WI38 (cell line): ENCODE measurements around the gene TTC21B.

ENCODE experiments used
- H3K4me3 ChIP-seq: 2 replicates; pipeline ENCODE4 v1.5.1; 2011; ENCODE audit warnings: low read depth, mild to moderate bottlenecking, control low read depth, low read length
- CTCF ChIP-seq: IDR thresholded peaks from 2 replicates; pipeline ENCODE4 v1.5.1; 2012; ENCODE audit warnings: low read depth, mild to moderate bottlenecking, control low read depth, low read length

TTC21B gene

GRCh38 chr2:165898381-165898780, 55.2 kb downstream of the TTC21B start:
- TF ChIP-seq CTCF, result no peak
- H3K4me3 ChIP-seq, result no peak overlapping the region

- TF ChIP-seq CTCF, result no peak
- H3K4me3 ChIP-seq, result no peak overlapping the region
These were observed 55.9 kb downstream of the TTC21B start for GRCh38 chr2:165897726-165898125.

GRCh38 chr2:165897074-165897473, 56.5 kb downstream of the TTC21B start:
- TF ChIP-seq CTCF, result no peak
- no peak overlapping the region for H3K4me3 ChIP-seq

GRCh38 chr2:165895974-165896373, 57.6 kb downstream of the TTC21B start:
- no peak for TF ChIP-seq CTCF
- H3K4me3 ChIP-seq, result no peak overlapping the region

- TF ChIP-seq CTCF, result no peak
- H3K4me3 ChIP-seq, result no peak overlapping the region
These were observed 60.0 kb downstream of the TTC21B start for GRCh38 chr2:165893556-165893955.

- no peak overlapping the region for H3K4me3 ChIP-seq
- TF ChIP-seq CTCF, result no peak
These were observed 61.0 kb downstream of the TTC21B start for GRCh38 chr2:165892526-165892925.

- no peak overlapping the region for H3K4me3 ChIP-seq
- TF ChIP-seq CTCF, result no peak
These were observed 61.6 kb downstream of the TTC21B start for GRCh38 chr2:165891943-165892342.

GRCh38 chr2:165891345-165891744, 62.2 kb downstream of the TTC21B start:
- no peak for TF ChIP-seq CTCF
- H3K4me3 ChIP-seq, result no peak overlapping the region
